ENCODE data around the gene ZFP90. TPM values are rescaled to one million over a fixed set of nuclear protein-coding genes. Genes with fewer than 3 reads are reported as not detected.
"Not testable (repeated sequence)": the region's sequence is repeated elsewhere in the genome, so short reads cannot be mapped to it uniquely, and the experiment has no call there.

The ZFP90 gene
- total RNA-seq, 4 donors from 2014 or later = 8.1 to 22.5 (median 13.8) TPM

DNA sequence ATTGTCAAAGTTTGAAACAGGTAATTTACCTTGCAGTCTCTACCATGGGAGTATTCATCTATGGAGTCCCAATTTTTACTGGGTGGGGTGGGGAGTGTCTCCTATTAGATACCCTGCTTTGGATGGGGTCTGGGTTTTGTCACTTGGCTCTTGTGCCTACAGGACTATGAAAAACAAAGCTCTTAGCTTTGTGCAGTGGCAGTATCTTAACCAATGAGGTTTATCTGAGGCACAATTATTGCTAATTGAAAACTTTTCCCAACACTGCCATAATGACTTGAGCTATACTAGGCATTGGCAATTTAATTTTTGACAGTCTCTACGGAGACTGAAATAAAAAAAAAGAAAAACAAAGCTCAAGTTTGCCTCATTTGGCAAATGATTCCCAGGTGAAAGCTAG lies 3.8 kb upstream of the ZFP90 start:
- peaks cover 8 to 25% (median 13%) of the 10 kb centered on the region in 3 donors for H3K4me1 ChIP-seq
- WGBS, 2 donors = 42 to 62% methylated on average over 1 of the region's 1 CpG

DNA sequence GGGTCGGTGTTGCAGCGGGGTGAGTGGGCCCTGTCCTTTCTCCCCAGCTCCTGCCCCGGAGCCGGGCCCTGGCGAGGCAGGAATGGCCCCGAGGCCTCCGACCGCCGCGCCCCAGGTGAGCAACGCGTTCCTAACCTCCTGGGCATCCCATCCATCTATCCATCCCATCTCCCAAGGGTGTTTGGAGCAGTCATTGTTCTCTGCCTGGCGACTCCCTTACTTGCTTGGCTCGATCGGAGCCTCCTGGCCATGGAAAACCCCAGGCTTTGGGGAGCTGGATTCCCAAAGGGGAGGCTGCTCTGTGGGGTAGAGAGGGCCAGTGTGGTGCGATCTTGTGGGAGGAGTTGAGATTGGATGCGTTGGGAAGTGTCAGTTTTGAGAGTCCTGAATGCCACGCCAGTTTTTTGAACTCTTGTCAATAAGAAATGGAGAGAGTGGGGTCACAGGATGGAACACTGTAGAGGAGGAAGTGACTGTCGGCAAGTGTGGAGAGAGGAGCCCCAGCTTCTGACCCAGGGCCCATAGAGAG lies 684 bp downstream of the ZFP90 start:
- no peaks in the 10 kb centered on the region for H3K9me3 ChIP-seq
- WGBS, 2 donors = 3 to 9% methylated on average over 3 to 4 of the region's 19 CpGs
- no peak for TF ChIP-seq CTCF (IDR thresholded peaks at IDR 0.05)
- no peak for TF ChIP-seq POLR2A (IDR thresholded peaks at IDR 0.05)
- H3K36me3 ChIP-seq = peaks cover 0 to 34% (median 0%) of the 10 kb centered on the region in 3 donors
- peak overlapping the region; percentile 84 to 89 (median 88) for H3K27ac ChIP-seq
- intact Hi-C loops (cut with DNase I) = loop anchor here (10.0 kb wide), 1 partner anchor 165 kb away; no protein-coding TSS in a partner anchor
- no peaks in the 10 kb centered on the region for H3K27me3 ChIP-seq
- H3K4me1 ChIP-seq = peaks cover 7 to 19% (median 8%) of the 10 kb centered on the region in 3 donors
- peak overlapping the region; percentile 78 to 99 (median 92) for H3K4me3 ChIP-seq
- DNase-seq = no peak

More for the DNA sequence above, 3.8 kb upstream of the ZFP90 start:
- TF ChIP-seq CTCF (IDR thresholded peaks at IDR 0.05) (no peak), POLR2A (IDR thresholded peaks at IDR 0.05) (no peak)
- Histone ChIP-seq H3K36me3 (peaks cover 0 to 10% (median 0%) of the 10 kb centered on the region in 3 donors), H3K9me3 (no peaks in the 10 kb centered on the region), H3K4me3 (no peak overlapping the region), H3K27me3 (no peaks in the 10 kb centered on the region), H3K27ac (no peak overlapping the region)
- intact Hi-C loops (cut with DNase I) = loop anchor here (10.0 kb wide), 1 partner anchor 169 kb away; no protein-coding TSS in a partner anchor
- DNase-seq = no peak

GRCh38 chr16:68548947-68549346 lies 9.9 kb downstream of the ZFP90 start:
- Histone ChIP-seq H3K9me3 (peaks cover 0 to 67% (median 26%) of the 10 kb centered on the region in 3 donors), H3K4me1 (no peaks in the 10 kb centered on the region), H3K36me3 (peaks cover 6 to 94% (median 9%) of the 10 kb centered on the region in 3 donors), H3K27ac (no peak overlapping the region), H3K4me3 (no peak overlapping the region), H3K27me3 (no peaks in the 10 kb centered on the region)
- TF ChIP-seq CTCF (IDR thresholded peaks at IDR 0.05) (no peak), POLR2A (IDR thresholded peaks at IDR 0.05) (no peak)
- 82 to 93% methylated on average over 4 of the region's 4 CpGs for WGBS, 2 donors
- DNase-seq = no peak
- intact Hi-C loops (cut with DNase I) = no loop called here

- TF ChIP-seq POLR2A (IDR thresholded peaks at IDR 0.05) (no peak), CTCF (IDR thresholded peaks at IDR 0.05) (no peak)
- WGBS, 2 donors = 85 to 94% methylated on average over 7 of the region's 7 CpGs
- Histone ChIP-seq H3K4me3 (no peak overlapping the region), H3K36me3 (peaks cover 6 to 96% (median 18%) of the 10 kb centered on the region in 3 donors), H3K27me3 (no peaks in the 10 kb centered on the region), H3K27ac (no peak overlapping the region), H3K9me3 (peaks cover 10 to 96% (median 69%) of the 10 kb centered on the region in 3 donors), H3K4me1 (no peaks in the 10 kb centered on the region)
- intact Hi-C loops (cut with DNase I) = no loop called here
- no peak for DNase-seq
Observed at GRCh38 chr16:68553186-68553585, 14.1 kb downstream of the ZFP90 start.

DNA sequence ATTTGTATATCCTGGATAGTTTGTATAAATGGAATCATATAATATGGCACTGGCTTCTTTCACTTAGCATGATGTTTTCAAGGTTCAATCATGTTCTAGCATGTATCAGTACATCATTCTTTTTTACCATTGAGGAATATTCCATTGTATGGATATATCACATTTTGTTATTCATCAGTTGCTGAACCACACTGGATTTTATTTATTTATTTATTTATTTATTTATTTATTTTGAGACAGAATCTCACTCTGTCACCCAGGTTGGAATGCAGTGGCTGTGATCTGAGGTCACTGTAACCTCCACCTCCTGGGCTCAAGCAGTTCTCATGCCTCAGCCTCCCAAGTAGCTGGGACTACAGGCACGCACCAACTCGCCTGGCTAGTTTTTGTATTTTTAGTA lies 21.2 kb downstream of the ZFP90 start:
- DNase-seq; H3K27me3 ChIP-seq; intact Hi-C loops (cut with DNase I); H3K4me1 ChIP-seq; H3K4me3 ChIP-seq; H3K27ac ChIP-seq: not testable (repeated sequence)
- Histone ChIP-seq H3K9me3 (peaks cover 28 to 100% (median 100%) of the 10 kb centered on the region in 3 donors), H3K36me3 (peaks cover 14 to 90% (median 49%) of the 10 kb centered on the region in 3 donors)
- 97 to 100% methylated on average over 2 of the region's 2 CpGs for WGBS, 2 donors
